ENCODE results near the gene MORN5. TPM values are rescaled to one million over a fixed set of nuclear protein-coding genes. Genes with fewer than 3 reads are reported as not detected.

MORN5 gene
- total and polyA plus RNA-seq, 8 donors = 3.3 to 80.4 (median 13.6) TPM; not detected in 5

- WGBS, 5 donors = 24 to 46% (median 34%) methylated on average over 4 of the region's 4 CpGs
Measured at GRCh38 chr9:122229485-122229837, 69.8 kb downstream of the MORN5 start.

GRCh38 chr9:122232796-122233306 lies 73.1 kb downstream of the MORN5 start:
- WGBS, 5 donors = 51 to 71% (median 62%) methylated on average over 6 of the region's 6 CpGs
- DNase-seq = no peak
- Histone ChIP-seq H3K27me3 (peaks cover 6 to 55% (median 28%) of the 10 kb centered on the region in 3 donors), H3K36me3 (no peaks in the 10 kb centered on the region), H3K9me3 (no peaks in the 10 kb centered on the region), H3K4me1 (peaks cover 12 to 15% (median 14%) of the 10 kb centered on the region in 4 donors), H3K4me3 (no peak overlapping the region), H3K27ac (no peak overlapping the region)
- intact Hi-C loops (cut with DNase I; ENCODE audit: low total_unique reads) = no loop called here
- no peak for TF ChIP-seq POLR2A (IDR thresholded peaks at IDR 0.05)
- TF ChIP-seq CTCF (IDR thresholded peaks at IDR 0.05) = no peak

More at GRCh38 chr9:122229485-122229837, 69.8 kb downstream of the MORN5 start:
- Histone ChIP-seq H3K27me3 (peaks cover 29 to 89% (median 62%) of the 10 kb centered on the region in 3 donors), H3K4me1 (peaks cover 27 to 40% (median 36%) of the 10 kb centered on the region in 4 donors), H3K27ac (no peak overlapping the region), H3K4me3 (no peak overlapping the region), H3K36me3 (no peaks in the 10 kb centered on the region), H3K9me3 (no peaks in the 10 kb centered on the region)
- DNase-seq = no peak
- no peak for TF ChIP-seq CTCF (IDR thresholded peaks at IDR 0.05)
- TF ChIP-seq POLR2AphosphoS5 (IDR thresholded peaks at IDR 0.05) = no peak
- TF ChIP-seq POLR2A (IDR thresholded peaks at IDR 0.05) = no peak
- no peak for TF ChIP-seq EP300 (IDR thresholded peaks at IDR 0.05)
- intact Hi-C loops (cut with DNase I; ENCODE audit: low total_unique reads) = no loop called here

- TF ChIP-seq EP300 (IDR thresholded peaks at IDR 0.05) = no peak
- TF ChIP-seq CTCF (IDR thresholded peaks at IDR 0.05) = no peak
- no peak for TF ChIP-seq POLR2A (IDR thresholded peaks at IDR 0.05)
- TF ChIP-seq POLR2AphosphoS5 (IDR thresholded peaks at IDR 0.05) = no peak
- 75 to 87% (median 81%) methylated on average over 7 of the region's 7 CpGs for WGBS, 5 donors
- intact Hi-C loops (cut with DNase I; ENCODE audit: low total_unique reads) = no loop called here
- DNase-seq = no peak
- Histone ChIP-seq H3K4me1 (peaks cover 0 to 2% (median under 1%) of the 10 kb centered on the region in 4 donors), H3K27ac (no peak overlapping the region), H3K27me3 (peaks cover 0 to 42% (median 15%) of the 10 kb centered on the region in 3 donors), H3K4me3 (no peak overlapping the region), H3K36me3 (peaks cover 0 to 11% (median 11%) of the 10 kb centered on the region in 4 donors), H3K9me3 (no peaks in the 10 kb centered on the region)
Measured at GRCh38 chr9:122234022-122234748, 74.5 kb downstream of the MORN5 start.

GRCh38 chr9:122236681-122237080 lies 77.0 kb downstream of the MORN5 start:
- Histone ChIP-seq H3K4me3 (no peak overlapping the region), H3K27ac (no peak overlapping the region), H3K27me3 (peaks cover 0 to 17% (median 0%) of the 10 kb centered on the region in 3 donors), H3K4me1 (no peaks in the 10 kb centered on the region), H3K9me3 (no peaks in the 10 kb centered on the region), H3K36me3 (peaks cover 5 to 36% (median 36%) of the 10 kb centered on the region in 4 donors)
- no peak for DNase-seq
- TF ChIP-seq CTCF (IDR thresholded peaks at IDR 0.05) (no peak), POLR2A (IDR thresholded peaks at IDR 0.05) (no peak), EP300 (IDR thresholded peaks at IDR 0.05) (no peak), POLR2AphosphoS5 (IDR thresholded peaks at IDR 0.05) (no peak)
- intact Hi-C loops (cut with DNase I; ENCODE audit: low total_unique reads) = no loop called here
- WGBS, 5 donors = 74 to 80% (median 75%) methylated on average over 10 of the region's 10 CpGs

Data from stomach (tissue), 9 donors.